Heart left ventricle (tissue), 16 donors: ENCODE results near the gene CRNN. TPM values are rescaled to one million over a fixed set of nuclear protein-coding genes. Genes with fewer than 3 reads are reported as not detected.
A peak's percentile ranks its signal among the peaks of the same experiment; 100 is the strongest.

Experiments
- ATAC-seq, 4 donors: fragments of 200-7000 bp; cut with Tn5 transposase; one replicate each; pipeline ENCODE4 v1.9.1; 2020 to 2022; ENCODE audit warnings: moderate library complexity in 4 of 4, mild to moderate bottlenecking in 3 of 4, moderate number of reproducible peaks in 1 of 4
- DNase-seq, 5 donors: peaks; one replicate each; pipeline ENCODE4 v3.0.0-alpha.2; 2020
- H3K27ac ChIP-seq, 12 donors: fragments of 200-600 bp; sonication (generic) in 4 of 12; one replicate each; pipeline versions ENCODE4 v1.5.0 to v1.8.0; 2016 to 2022; ENCODE audit warnings: mild to moderate bottlenecking in 2 of 12
- H3K27me3 ChIP-seq, 9 donors: fragments of 200-600 bp; sonication (generic) in 2 of 9; one replicate each; pipeline versions ENCODE4 v1.5.1 to v1.8.0; 2016 to 2022; ENCODE audit warnings: mild to moderate bottlenecking in 3 of 9
- H3K36me3 ChIP-seq, 9 donors: fragments of 200-600 bp; sonication (generic) in 2 of 9; one replicate each; pipeline versions ENCODE4 v1.5.0 to v1.8.0; 2018 to 2022; ENCODE audit warnings: mild to moderate bottlenecking in 2 of 9
- H3K4me1 ChIP-seq, 12 donors: fragments of 200-600 bp; sonication (generic) in 4 of 12; one replicate each; pipeline versions ENCODE4 v1.5.0 to v1.8.0; 2016 to 2022; ENCODE audit warnings: mild to moderate bottlenecking in 3 of 12
- H3K4me3 ChIP-seq, 12 donors: fragments of 200-600 bp; sonication (generic) in 4 of 12; one replicate each; pipeline versions ENCODE4 v1.5.0 to v1.8.0; 2017 to 2022; ENCODE audit warnings: mild to moderate bottlenecking in 9 of 12, moderate library complexity in 4 of 12
- H3K9me3 ChIP-seq, 12 donors: fragments of 200-600 bp; sonication (generic) in 4 of 12; one replicate each; pipeline versions ENCODE4 v1.5.0 to v1.8.0; 2016 to 2022; ENCODE audit warnings: mild to moderate bottlenecking in 1 of 12
- CTCF ChIP-seq, 12 donors: fragments of 200-600 bp; sonication (generic) in 4 of 12; IDR thresholded peaks; one replicate each; pipeline versions ENCODE4 v1.5.0 to v1.8.0; 2018 to 2022; ENCODE audit warnings: antibody characterized with exemption in 12 of 12, mild to moderate bottlenecking in 5 of 12
- POLR2A ChIP-seq, 2 donors: fragments of 450-650 bp; IDR thresholded peaks; one replicate each; pipeline ENCODE4 v1.6.1; 2017; ENCODE audit warnings: antibody characterized with exemption in 2 of 2, mild to moderate bottlenecking in 2 of 2, moderate library complexity in 2 of 2
- WGBS, 4 donors: extraction: QIAGEN DNeasy Blood & Tissue Kit in 2 of 4; methylation state at CpG; one replicate each; pipeline versions ENCODE4 v1.1.5 to v1.1.7; 2013 to 2018; 5-methylcytosine and 5-hydroxymethylcytosine counted together
- intact Hi-C, 10 donors: fragments of 100-400 bp; cut with DNase I; formaldehyde crosslinking; loops; one replicate each; pipeline versions ENCODE4 v1.11.1 to v1.14.2; 2022
- polyA plus RNA-seq, 2 donors: library from polyadenylated mRNA; stranded (reverse); fragments of 200-250 nt; gene quantifications; one replicate each; pipeline ENCODE4 v1.2.3, GENCODE V29; 2013
- total RNA-seq, 9 donors: library from RNA; depleted of rRNA in 2 of 9; stranded (reverse); fragments of >200 nt in 2 of 9; fragmentation: NEBNext Ultra II Directional in 3 of 9; extraction: Animal tissue kit (Norgen Biotek cat#: 25700) in 3 of 9; gene quantifications; one replicate each; pipeline versions ENCODE4 v1.1.0 to v1.2.4, GENCODE V29; 2016 to 2023
- donor health status: ischemic (EF 13 %, LVEDD 7.1; RV severe dilation, severe dysfunction).
- donor health status: healthy with polysubstance abuse.
- donor health status: DM: no; HTN: yes; CAD: no.
- donor health status: DM: no; HTN: no; CAD: no.
- donor health status: ischemic (EF 25% LVEDD 6.9; RV normal size, moderate dysfunction).
- donor health status: ischemic (EF 25% LVEDD 5.7; RV mildly dilated, moderate dysfunction).
- donor health status: healthy.
- donor health status: DM: yes; HTN: yes; CAD: no.
- donor health status: ischemic (EF 35%, LVEDD 5.7; RV mildly dilated, moderate dysfunction).
- donor health status: nonischemic (EF 11% LVEDD 7.7; RV severe dilation, severe dysfunction).
- donor health status: DM: yes; HTN: yes; CAD: no.
- donor health status: PGD.
- donor health status: ischemic (EF 29% LVEDD 5.4; RV normal size, mild dysfunction).
- donor health status: nonischemic (EF 23%, LVEDD 6.1; RV moderate dilation, normal function).

Gene CRNN
- total and polyA plus RNA-seq, 11 donors: 0.24 TPM; not detected in 10

GRCh38 chr1:152459596-152460528 is 45.8 kb upstream of the CRNN start:
- TF ChIP-seq POLR2A (IDR thresholded peaks at IDR 0.05): no peak
- peak; percentile 61 to 85 (median 76) for TF ChIP-seq CTCF (IDR thresholded peaks at IDR 0.05)
- H3K4me1 ChIP-seq: peaks cover 0 to 13% (median 2%) of the 10 kb centered on the region in 12 donors
- peaks cover 0 to under 1% (median 0%) of the 10 kb centered on the region in 12 donors for H3K9me3 ChIP-seq
- intact Hi-C loops: loop anchor here (2.0 to 5.0 kb wide), 9 partner anchors 19 to 408 kb away; no protein-coding TSS in a partner anchor
- ATAC-seq (peak in 3 of 4 donors; percentile 67 to 71 (median 70)), DNase-seq (peak; percentile 43 to 79 (median 61))
- peak overlapping the region in 6 of 12 donors; percentile 7 to 60 (median 18) for H3K27ac ChIP-seq
- 33 to 50% (median 38%) methylated on average over 8 of the region's 8 CpGs for WGBS, 4 donors
- H3K4me3 ChIP-seq: peak overlapping the region in 7 of 12 donors; percentile 6 to 19 (median 10)
- H3K27me3 ChIP-seq: peaks cover 0 to 7% (median 0%) of the 10 kb centered on the region in 9 donors
- H3K36me3 ChIP-seq: no peaks in the 10 kb centered on the region

- no peak overlapping the region for H3K27ac ChIP-seq
- peaks cover 0 to 13% (median 2%) of the 10 kb centered on the region in 12 donors for H3K4me1 ChIP-seq
- H3K9me3 ChIP-seq: no peaks in the 10 kb centered on the region
- no peaks in the 10 kb centered on the region for H3K36me3 ChIP-seq
- DNase-seq: peak; percentile 62 to 81 (median 70)
- peak; percentile 61 to 85 (median 81) for ATAC-seq
- H3K4me3 ChIP-seq: no peak overlapping the region
- intact Hi-C loops: loop anchor here (1.0 to 5.0 kb wide), 10 partner anchors 18 to 406 kb away; no protein-coding TSS in a partner anchor
- TF ChIP-seq POLR2A (IDR thresholded peaks at IDR 0.05): no peak
- peak; percentile 81 to 94 (median 90) for TF ChIP-seq CTCF (IDR thresholded peaks at IDR 0.05)
- H3K27me3 ChIP-seq: peaks cover 0 to 7% (median 0%) of the 10 kb centered on the region in 9 donors
- WGBS, 4 donors: 30 to 33% (median 31%) methylated on average over 11 of the region's 11 CpGs
Observed at GRCh38 chr1:152458384-152459185, 44.5 kb upstream of the CRNN start.

DNA sequence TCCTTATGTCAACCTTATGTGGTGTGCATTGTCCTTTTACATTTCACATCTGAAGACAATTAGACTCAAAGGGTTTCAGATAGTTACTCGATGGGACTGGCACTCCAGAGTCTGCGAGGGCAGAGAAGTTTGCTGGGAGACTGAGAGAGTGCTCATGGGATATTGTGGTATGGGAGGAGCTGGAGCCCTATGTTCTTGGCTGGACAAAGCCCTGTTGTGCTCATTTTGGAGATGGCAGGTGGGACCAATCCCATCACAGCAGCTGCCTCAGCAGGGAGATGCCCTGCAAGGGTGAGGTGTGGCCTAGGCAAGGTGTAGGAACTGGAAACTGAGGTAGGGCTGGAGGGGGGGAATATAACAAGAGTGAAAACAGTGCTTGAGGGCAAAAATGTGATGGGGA is 43.5 kb upstream of the CRNN start:
- WGBS, 4 donors: 55 to 86% (median 64%) methylated on average over 2 of the region's 2 CpGs
- intact Hi-C loops: loop anchor here in 9 of 10 donors (2.0 to 5.0 kb wide), 7 partner anchors 110 to 405 kb away; no protein-coding TSS in a partner anchor

More for the DNA sequence above, 43.5 kb upstream of the CRNN start:
- Histone ChIP-seq H3K9me3 (no peaks in the 10 kb centered on the region), H3K27ac (no peak overlapping the region), H3K36me3 (no peaks in the 10 kb centered on the region), H3K4me3 (no peak overlapping the region), H3K27me3 (peaks cover 0 to 7% (median 0%) of the 10 kb centered on the region in 9 donors), H3K4me1 (peaks cover 0 to 13% (median 2%) of the 10 kb centered on the region in 12 donors)
- TF ChIP-seq CTCF (IDR thresholded peaks at IDR 0.05) (no peak), POLR2A (IDR thresholded peaks at IDR 0.05) (no peak)
- no peak for ATAC-seq
- no peak for DNase-seq
